Measurements from ENCODE around the gene KMT2B.
"Not testable (repeated sequence)": the region's sequence is repeated elsewhere in the genome, so short reads cannot be mapped to it uniquely, and the experiment has no call there.

The KMT2B gene, protein sequence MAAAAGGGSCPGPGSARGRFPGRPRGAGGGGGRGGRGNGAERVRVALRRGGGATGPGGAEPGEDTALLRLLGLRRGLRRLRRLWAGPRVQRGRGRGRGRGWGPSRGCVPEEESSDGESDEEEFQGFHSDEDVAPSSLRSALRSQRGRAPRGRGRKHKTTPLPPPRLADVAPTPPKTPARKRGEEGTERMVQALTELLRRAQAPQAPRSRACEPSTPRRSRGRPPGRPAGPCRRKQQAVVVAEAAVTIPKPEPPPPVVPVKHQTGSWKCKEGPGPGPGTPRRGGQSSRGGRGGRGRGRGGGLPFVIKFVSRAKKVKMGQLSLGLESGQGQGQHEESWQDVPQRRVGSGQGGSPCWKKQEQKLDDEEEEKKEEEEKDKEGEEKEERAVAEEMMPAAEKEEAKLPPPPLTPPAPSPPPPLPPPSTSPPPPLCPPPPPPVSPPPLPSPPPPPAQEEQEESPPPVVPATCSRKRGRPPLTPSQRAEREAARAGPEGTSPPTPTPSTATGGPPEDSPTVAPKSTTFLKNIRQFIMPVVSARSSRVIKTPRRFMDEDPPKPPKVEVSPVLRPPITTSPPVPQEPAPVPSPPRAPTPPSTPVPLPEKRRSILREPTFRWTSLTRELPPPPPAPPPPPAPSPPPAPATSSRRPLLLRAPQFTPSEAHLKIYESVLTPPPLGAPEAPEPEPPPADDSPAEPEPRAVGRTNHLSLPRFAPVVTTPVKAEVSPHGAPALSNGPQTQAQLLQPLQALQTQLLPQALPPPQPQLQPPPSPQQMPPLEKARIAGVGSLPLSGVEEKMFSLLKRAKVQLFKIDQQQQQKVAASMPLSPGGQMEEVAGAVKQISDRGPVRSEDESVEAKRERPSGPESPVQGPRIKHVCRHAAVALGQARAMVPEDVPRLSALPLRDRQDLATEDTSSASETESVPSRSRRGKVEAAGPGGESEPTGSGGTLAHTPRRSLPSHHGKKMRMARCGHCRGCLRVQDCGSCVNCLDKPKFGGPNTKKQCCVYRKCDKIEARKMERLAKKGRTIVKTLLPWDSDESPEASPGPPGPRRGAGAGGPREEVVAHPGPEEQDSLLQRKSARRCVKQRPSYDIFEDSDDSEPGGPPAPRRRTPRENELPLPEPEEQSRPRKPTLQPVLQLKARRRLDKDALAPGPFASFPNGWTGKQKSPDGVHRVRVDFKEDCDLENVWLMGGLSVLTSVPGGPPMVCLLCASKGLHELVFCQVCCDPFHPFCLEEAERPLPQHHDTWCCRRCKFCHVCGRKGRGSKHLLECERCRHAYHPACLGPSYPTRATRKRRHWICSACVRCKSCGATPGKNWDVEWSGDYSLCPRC (N-terminal part only)

DNA sequence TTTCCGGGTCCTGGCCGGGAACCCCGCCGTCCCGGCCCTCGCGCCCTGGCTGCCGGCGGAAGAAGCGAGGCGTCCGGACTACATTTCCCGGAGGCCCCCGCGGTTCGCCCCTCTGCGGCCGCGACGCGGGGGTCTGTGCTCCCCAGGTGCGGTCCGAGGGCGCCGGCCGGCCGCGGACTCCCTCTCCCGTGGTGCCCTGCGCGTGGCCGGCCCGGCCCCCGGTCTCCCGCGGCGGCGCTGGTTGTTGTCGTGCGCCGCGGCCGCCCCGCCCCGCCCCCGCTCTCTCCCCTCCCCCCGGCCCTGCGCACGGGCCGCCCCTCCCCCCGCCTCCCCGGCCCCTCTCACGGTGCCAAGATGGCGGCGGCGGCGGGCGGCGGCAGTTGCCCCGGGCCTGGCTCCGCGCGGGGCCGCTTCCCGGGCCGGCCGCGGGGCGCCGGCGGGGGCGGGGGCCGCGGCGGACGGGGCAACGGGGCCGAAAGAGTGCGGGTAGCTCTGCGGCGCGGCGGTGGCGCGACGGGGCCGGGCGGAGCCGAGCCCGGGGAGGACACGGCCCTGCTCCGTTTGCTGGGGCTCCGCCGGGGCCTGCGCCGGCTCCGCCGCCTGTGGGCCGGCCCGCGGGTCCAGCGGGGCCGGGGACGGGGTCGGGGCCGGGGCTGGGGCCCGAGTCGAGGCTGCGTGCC, at the start of gene KMT2B:
TSS of gene KMT2B (plus strand) at position 339 of the 680 bp plus-strand sequence. CDS start at position 355, 16 bp downstream.
- no peak for DNase-seq

DNA sequence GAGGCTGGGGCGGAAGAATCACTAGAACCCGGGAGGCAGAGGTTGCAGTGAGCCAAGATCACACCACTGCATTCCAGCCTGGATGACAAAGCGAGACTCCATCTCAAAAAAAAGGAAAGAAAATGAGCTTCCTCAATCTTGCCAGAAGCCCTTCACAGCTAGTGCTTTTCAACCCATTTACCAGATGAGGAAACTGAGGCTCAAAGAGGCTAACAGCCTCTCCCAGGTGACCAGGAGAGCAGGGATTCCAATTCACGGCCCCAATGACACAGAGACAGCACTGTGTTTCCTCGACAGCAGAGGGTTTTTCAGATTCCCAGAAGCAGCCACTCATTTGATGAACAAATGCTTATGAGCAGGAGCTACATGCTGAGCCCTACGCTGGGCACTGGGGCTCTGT, 48.2 kb upstream of the KMT2B start:
- DNase-seq, result no peak

DNA sequence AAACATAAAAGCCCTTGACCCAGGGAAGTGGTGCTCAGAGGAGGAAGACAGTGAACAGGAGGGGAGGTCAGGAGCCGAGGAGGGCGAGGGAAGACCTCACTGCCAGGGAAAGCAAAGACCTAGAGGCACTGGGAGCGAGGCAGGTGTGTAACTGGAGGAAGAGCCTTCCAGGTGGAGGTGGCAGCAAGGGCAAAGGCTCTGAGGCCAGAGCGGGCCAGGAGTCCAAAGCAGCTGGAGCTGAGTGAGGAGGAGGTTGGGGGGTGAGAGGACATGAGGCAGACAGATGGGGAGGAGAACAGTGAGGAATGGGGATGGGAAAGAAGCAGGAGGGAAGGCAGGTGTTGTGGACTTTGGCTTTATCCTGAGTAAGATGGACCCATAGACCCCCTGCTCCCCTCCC, 47.8 kb upstream of the KMT2B start:
- DNase-seq, result no peak

DNA sequence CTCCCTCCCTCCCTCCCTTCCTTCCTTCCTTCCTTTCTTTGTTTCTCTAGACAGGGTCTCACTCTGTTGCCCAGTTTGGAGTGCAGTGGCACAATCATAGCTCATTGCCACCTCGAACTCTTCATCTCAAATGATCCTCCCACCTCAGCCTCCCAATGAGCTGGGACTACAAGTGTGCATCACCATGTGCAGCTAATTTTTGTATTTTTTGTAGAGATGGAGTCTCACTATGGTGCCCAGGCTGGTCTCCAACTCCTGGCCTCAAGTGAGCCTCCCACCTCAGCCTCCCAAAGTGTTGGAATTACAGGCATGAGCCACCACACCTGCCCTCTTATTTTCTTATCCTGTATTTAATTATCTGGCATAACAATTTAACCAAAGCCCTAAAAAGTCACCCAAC, 47.1 kb upstream of the KMT2B start:
- DNase-seq, result no peak

DNA sequence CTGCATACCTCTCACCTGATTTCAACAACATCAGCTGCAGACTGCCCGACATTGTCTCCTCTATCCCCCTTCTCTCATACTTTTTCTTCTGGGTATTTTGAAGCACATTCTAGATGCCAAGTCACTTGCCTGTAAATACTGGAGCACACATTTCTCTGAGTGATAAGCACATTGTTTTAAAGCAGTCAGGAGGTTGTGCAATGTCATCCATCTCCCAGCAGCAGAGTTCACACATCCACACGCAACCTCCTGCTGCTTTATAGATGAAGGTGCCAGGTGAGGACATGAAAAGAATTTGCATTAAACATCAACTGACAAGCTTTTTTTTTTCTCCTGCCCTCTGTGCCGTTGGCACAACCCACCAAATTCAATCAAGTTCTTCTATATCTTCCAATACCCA, 46.0 kb upstream of the KMT2B start:
- no peak for DNase-seq

DNA sequence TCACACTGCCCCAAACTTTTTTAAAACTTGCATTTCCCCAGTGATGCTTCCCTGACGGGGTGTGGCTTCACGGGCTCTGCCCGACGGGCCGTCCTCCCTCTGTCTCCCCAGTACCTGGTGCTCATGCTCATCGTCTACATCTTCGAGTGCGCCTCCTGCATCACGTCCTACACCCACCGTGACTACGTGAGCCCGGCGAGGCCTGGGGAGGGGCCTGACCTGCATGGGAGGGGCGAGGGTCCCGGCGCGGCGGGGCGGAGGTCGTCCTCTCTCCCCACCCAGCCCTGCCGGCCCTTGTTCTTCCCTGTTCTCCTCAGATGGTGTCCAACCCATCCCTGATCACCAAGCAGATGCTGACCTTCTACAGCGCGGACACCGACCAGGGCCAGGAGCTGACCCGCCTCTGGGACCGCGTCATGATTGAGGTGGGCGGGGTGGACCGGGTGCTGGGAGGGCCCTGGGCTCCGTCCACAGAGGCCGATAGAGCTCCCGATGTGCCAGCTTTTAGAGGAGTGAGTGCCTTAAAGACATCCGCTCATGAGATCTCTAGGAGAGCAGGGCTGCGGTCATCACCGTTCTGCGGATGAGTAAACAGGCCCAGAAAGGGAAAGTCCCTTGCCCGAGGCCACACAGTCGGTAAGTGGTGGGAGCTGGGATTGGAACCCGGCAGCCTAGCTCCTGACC, 44.5 kb upstream of the KMT2B start:
- DNase-seq, result no peak

DNA sequence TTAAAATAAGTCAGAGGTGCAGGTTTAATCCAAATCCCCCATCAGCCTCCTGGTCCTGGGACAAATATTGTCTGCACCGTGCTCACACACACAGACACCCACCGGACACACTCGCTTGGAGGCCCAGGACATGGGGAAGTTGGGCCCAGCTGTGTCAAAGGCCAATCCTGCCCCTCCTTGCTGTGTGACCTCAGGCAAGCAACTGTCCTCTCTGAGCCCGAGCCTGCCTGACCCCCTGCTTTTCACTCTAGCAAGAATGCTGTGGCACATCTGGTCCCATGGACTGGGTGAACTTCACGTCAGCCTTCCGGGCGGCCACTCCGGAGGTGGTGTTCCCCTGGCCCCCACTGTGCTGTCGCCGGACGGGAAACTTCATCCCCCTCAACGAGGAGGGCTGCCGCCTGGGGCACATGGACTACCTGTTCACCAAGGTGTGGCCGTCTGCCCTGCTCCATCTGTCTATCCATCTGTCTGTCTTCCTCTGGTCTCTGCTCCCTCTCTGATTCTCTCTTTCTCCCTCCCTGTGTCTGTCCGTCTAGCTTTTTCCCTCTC, 42.1 kb upstream of the KMT2B start:
- no peak for DNase-seq

DNA sequence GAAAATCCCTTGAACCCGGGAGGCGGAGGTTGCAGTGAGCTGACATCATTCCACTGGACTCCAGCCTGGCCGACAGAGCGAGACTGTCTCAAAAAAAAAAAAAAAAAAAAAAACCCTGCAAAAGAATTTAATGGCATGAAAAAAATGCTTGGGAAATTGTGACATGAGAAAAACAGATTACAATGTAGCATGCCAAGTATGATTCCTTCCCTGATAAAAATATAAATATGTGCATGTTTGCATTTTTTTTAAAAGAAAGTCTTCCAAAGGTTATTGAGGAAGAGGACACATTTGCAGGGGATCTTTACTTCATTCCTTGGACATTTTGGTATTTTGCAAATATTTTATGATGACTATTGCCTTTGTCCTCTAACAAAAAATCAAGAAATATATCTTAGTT, 28.0 kb upstream of the KMT2B start:
- no peak for DNase-seq

DNA sequence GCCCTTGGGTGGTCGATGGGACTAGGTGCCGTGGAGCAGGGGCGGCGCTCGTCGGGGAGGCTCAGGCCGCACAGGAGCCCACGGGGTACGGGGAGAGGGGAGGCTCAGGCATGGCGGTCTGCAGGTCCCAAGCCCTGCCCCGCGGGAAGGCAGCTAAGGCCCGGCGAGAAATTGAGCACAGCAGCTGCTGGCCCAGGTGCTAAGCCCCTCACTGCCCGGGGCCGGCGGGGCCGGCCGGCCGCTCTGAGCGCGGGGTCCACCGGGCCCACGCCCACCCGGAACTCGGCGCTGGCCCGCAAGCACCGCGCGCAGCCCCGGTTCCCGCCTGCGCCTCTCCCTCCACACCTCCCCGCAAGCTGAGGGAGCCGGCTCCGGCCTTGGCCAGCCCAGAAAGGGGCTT, 26.7 kb upstream of the KMT2B start:
- DNase-seq, result not testable (repeated sequence)

DNA sequence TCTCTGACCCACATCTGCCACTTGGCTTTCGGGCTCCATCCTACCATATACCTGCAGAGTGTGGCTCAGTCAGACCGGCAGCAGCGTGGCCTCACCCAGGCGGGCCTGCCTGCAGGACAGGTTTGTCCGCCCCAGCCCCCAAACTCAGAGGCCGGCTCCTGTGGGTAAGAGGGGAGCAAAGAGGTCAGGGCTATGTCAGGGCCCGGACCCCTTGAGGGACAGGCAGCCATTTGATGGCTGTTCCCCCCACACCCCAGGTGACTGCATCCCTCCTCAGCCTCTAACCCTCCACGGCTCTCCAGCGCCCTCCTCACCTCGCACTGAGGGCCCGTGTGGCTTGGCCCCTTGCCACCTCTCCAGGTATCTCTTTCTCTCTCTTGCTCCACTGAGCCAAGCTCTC, 25.8 kb upstream of the KMT2B start:
- DNase-seq, result no peak

DNA sequence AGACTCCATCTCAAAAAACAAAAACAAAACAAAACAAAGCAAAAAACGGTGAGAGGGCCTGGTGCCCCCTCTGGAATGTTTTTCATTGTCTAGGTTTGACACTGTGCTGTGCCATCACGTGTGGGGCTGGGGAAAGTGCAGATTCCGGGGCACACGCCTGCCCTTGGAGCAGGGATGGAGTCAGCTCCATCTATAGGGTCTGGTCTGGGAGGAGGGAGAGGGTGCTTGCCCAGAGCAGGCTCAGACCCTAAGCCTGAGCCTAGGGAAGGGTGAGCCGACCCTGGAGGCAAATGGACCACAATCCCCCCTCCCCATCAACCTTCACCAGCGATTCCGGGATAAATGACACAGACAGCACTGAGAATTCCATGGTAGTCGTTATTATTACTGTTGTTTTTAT, 24.4 kb upstream of the KMT2B start:
- no peak for DNase-seq

DNA sequence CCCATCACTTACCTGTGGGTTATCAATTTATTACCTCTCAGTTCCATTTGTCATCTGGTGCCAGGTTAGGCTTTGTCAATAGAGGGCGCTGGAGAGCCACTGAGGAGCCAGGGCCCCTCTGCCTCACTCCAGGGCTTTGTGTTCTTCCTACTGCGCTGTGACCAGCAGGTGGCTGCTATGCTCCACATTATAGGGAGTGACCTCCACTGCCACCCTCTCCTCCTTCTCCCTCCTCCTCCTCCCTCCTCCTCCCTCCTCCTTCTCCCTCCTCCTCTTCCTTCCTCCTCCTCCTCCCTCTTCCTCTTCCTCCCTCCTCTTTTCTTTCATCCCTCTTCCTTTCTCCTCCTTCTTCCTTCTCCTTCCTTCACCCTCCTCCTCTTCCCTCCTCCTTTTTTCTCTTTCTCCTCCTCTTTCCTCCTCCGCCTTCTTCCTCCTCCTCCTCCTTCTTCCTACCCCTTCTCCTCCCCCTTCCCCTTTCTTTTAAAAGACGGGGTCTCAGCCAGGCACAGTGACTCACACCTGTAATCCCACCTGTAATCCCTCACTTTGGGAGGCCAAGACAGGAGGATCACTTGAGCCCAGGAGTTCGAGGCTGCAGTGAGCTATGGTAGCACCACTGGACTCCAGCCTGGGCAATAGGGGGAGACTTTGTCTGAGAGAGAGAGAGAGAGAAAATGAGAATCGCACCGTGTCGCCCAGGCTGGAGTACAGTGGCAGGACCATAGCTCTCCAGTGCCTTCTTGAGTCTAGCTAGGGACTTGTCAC, 23.8 kb upstream of the KMT2B start:
- peak; percentile 39 for DNase-seq

DNA sequence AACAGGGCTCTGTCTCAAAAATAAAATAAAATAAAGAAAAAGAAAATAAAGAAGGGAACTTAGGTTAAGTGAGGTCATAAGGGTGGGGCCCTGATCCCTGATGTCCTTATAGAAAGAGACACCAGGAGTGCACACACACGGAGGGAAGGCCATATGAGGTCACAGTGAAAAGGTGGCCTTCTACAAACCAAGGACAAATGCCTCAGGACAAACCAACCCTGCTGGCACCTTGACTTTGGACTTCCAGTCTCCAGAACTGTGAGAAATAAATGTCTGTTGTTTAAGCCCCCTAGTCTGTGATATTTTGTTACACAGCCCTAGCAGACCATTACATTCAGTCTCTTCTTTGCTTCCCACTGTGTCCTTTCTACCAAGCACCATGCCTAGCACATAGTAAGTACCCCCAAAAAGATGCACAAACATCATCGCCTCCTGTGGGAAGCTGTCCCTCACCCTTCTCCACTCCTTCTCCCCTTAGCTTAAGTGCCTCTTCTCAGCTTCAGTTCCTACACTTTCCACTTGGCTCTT, 21.8 kb upstream of the KMT2B start:
- no peak for DNase-seq

DNA sequence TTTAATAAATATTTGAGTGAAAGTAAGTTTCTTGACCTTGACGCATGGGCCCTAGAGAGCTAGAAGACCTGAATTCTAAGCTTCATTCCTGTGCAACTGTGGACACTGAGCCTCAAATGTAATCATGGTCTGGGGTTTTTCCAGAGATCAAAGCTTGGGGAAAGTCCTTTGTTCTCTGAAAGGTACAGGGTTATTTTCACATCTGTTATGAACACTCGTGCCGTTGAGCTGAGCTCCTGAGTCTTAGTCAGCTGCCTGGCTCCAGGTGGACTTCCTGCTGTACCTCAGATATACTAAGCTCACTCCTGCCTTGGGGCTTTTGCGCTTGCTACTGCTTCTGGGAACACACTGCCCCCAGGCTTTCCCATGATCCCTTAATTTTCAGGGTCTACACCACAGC, 21.0 kb upstream of the KMT2B start:
- no peak for DNase-seq

DNA sequence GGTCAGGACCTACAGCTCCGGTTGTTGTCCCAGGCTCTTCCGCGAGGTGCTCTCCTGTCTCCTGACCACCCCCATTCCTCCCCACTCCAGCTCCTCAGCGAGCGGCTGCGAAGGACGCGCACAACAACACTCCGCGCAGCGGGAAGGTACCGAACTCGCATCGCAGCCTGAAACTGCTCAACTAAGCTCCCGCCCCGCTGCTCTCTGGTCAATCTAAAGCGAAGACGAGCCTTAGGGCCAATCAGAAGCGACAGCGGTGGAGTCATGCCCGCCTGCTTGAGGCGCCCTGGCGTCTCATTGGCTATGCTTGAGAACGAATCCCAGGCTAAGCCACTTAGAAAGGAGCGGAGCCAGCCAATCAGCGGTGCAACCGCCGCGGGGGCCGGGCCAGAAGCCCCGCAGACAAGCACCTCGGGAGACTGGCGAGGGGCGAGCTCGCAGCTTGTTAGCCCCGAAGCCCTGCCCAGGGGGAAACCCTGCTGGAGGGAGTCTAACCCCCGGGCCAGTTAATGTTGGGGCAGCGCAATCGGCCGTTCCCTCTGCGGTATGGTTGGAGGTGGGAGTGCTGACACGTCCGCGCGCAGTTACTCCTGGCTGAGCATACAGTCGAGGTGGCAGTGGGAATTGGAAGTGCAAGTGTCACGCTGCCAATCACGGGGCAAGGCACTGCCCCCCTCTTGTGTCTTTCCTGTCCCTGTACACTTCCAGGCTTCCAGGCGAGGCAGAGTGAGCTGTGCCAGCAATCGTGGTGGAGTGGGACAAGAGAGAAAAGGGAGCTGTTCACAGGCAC, 15.4 kb upstream of the KMT2B start:
- DNase-seq, result peak; percentile 96

DNA sequence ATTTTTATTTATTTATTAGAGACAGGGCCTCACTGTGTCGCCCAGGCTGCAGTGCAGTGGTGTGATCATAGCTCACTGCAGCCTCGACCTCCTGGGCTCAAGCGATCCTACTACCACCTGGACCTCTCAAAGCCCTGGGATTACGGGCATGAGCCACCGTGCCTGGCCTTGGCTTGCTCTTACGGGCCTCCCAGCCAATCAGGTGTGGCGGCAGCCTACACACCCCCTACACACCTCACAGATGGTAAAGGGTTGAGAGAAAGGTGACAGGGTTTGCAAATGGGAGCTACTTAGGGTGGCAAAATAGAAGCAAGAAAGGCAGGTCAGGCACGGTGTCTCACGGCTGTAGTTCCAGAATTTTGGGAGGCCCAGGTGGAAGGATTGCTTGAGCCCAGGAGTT, 14.5 kb upstream of the KMT2B start:
- no peak for DNase-seq

DNA sequence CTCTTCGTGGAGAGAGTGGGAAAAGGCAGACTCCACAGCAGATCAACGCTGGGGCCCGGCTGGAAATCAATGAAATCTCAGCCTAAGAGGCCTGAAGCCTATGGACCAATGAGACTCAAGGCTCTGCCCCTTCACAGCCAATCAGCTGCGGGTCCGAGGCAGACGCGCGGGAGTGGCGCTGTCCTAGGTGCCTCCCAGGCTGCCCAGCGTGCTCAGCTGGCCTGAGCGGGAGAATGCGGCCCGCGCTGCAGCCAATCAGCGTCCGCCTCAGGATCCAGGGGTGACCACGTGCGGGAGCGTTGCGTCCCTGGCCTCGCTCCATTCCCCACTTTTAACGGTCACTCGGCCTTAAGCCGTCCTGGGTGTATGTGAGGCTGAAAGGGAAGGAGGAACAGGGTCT, 13.6 kb upstream of the KMT2B start, which contains the start of gene ZBTB32:
TSS of gene ZBTB32 (plus strand) at position 341 of the 400 bp plus-strand sequence. CDS start 10,069 bp downstream, outside the sequence.
- no peak for DNase-seq

DNA sequence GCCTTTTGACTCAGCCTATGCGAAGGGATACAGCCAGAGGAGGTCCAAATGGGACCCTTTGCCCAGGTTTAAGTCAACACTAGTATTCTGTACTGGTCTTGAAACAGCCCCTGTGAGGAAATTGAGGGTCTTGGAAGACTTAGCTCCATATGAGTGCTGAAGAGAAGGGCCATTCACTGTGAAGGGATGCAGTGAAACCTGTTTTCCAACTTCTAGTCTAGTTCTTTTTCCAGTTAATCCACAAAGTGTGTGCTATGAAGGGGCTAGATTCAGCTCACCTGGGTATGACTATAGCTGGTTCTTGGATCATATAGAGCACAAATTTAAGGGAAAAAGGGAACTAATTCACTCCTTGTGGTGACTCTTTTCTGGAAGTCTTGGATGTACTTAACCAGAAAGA, 9.4 kb upstream of the KMT2B start:
- no peak for DNase-seq
